ENCODE results near the gene RNASE4. TPM values are rescaled to one million over a fixed set of nuclear protein-coding genes. Genes with fewer than 3 reads are reported as not detected.
"Not testable (repeated sequence)": the region's sequence is repeated elsewhere in the genome, so short reads cannot be mapped to it uniquely, and the experiment has no call there.

RNASE4 gene
- total and polyA plus RNA-seq, 2 donors (not counting 3 experiments of a cell fraction or from before 2014, with no cell fraction given): 6.9 to 27.4 TPM

- BruUV-seq (replicated peaks); H3K4me3 ChIP-seq (replicated peaks in 1 of 3; ENCODE audit: insufficient read depth in 1 of 3, low read depth in 1 of 3, low read length in 3 of 3); H3K79me2 ChIP-seq (ENCODE audit: control insufficient read depth, insufficient read depth, low read length); H3K9me3 ChIP-seq (replicated peaks; ENCODE audit: control insufficient read depth, insufficient read depth, low read length); FAIRE-seq; H2AFZ ChIP-seq (ENCODE audit: low read depth, low read length); H3K9me1 ChIP-seq (replicated peaks; ENCODE audit: control insufficient read depth, extremely low read depth, insufficient read depth, low read length); intact Hi-C loops (cut with micrococcal nuclease); H3K4me2 ChIP-seq (ENCODE audit: insufficient read depth, low read length); POLR2A ChIA-PET; H3K27ac ChIP-seq (ENCODE audit: insufficient read depth, low read depth, low read length); dilution Hi-C loops (cut with MboI; ENCODE audit: extremely low pct_ligation_motif_present, low sequenced_read_pairs); H3K4me1 ChIP-seq (ENCODE audit: control insufficient read depth, extremely low read depth, insufficient read depth, low read length); DNase-seq (ENCODE audit: low read depth, low spot score); H3K9ac ChIP-seq (replicated peaks; ENCODE audit: extremely low read depth, insufficient read depth, low read length); H3K36me3 ChIP-seq (ENCODE audit: control insufficient read depth in 2 of 2, extremely low read depth in 1 of 2, insufficient read depth in 2 of 2, low read length in 2 of 2); H4K20me1 ChIP-seq (replicated peaks; ENCODE audit: control insufficient read depth, extremely low read depth, insufficient read depth, low read length): not testable (repeated sequence)
- CTCF ChIA-PET: interaction anchor here (0.6 kb wide), 1 partner anchor 23 kb away, joined by 3 read pairs; no protein-coding TSS in a partner anchor
- peaks cover 9 to 16% of the 10 kb centered on the region in 2 experiments for H3K27me3 ChIP-seq (ENCODE audit: control insufficient read depth in 2 of 2, insufficient read depth in 2 of 2, low read length in 2 of 2)
Measured at GRCh38 chr14:20738292-20738691, 53.9 kb downstream of the RNASE4 start.

DNA sequence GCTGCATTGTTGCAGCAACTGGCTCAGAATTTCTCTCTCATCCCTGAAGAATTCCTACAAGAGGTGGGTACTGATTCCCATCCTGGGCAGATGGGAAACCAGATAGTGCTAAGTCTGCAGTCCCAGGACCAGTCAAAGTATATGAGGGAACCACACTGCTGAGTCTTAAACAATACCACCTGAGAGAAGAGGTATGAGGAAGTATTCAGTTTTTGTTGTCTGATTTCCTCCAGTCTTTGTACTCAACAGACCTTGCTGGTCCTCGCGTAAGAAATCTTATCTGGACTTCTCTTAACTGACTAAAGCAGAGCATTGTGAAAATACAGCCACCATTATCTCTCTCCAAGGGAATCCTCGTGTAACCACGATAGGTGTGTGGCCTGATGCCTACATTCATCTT, 57.8 kb downstream of the RNASE4 start:
- H4K20me1 ChIP-seq (replicated peaks; ENCODE audit: control insufficient read depth, extremely low read depth, insufficient read depth, low read length): no peaks in the 10 kb centered on the region
- no peak overlapping the region for H3K4me3 ChIP-seq (replicated peaks in 1 of 3; ENCODE audit: insufficient read depth in 1 of 3, low read depth in 1 of 3, low read length in 3 of 3)
- no peaks in the 10 kb centered on the region for H3K9me3 ChIP-seq (replicated peaks; ENCODE audit: control insufficient read depth, insufficient read depth, low read length)
- FAIRE-seq (no peak), DNase-seq (ENCODE audit: low read depth, low spot score) (no peak)
- H3K4me1 ChIP-seq (ENCODE audit: control insufficient read depth, extremely low read depth, insufficient read depth, low read length): no peaks in the 10 kb centered on the region
- no peak overlapping the region for H2AFZ ChIP-seq (ENCODE audit: low read depth, low read length)
- CTCF ChIA-PET: no interaction called here
- H3K9ac ChIP-seq (replicated peaks; ENCODE audit: extremely low read depth, insufficient read depth, low read length): no peak overlapping the region
- no peaks in the 10 kb centered on the region for H3K9me1 ChIP-seq (replicated peaks; ENCODE audit: control insufficient read depth, extremely low read depth, insufficient read depth, low read length)
- BruUV-seq (replicated peaks): no TSS peak
- POLR2A ChIA-PET: no interaction called here
- no peak overlapping the region for H3K4me2 ChIP-seq (ENCODE audit: insufficient read depth, low read length)
- H3K79me2 ChIP-seq (ENCODE audit: control insufficient read depth, insufficient read depth, low read length): no peaks in the 10 kb centered on the region
- intact Hi-C loops (cut with micrococcal nuclease) (no loop called here), dilution Hi-C loops (cut with MboI; ENCODE audit: extremely low pct_ligation_motif_present, low sequenced_read_pairs) (no loop called here)
- TF ChIP-seq EZH2 (IDR thresholded peaks at IDR 0.05; ENCODE audit: borderline replicate concordance, low read depth, low read length, severe bottlenecking) (no peak), POLR2A (IDR thresholded peaks at IDR 0.05; ENCODE audit: low read depth, low read length) (no peak), GATA2 (IDR thresholded peaks at IDR 0.05; ENCODE audit: insufficient read depth, insufficient read length, low read depth, low read length) (no peak)
- no peaks in the 10 kb centered on the region for H3K36me3 ChIP-seq (ENCODE audit: control insufficient read depth in 2 of 2, extremely low read depth in 1 of 2, insufficient read depth in 2 of 2, low read length in 2 of 2)
- no peak overlapping the region for H3K27ac ChIP-seq (ENCODE audit: insufficient read depth, low read depth, low read length)
- H3K27me3 ChIP-seq (ENCODE audit: control insufficient read depth in 2 of 2, insufficient read depth in 2 of 2, low read length in 2 of 2): peaks cover 7 to 9% of the 10 kb centered on the region in 2 experiments
